Neuronal stem cell (in vitro differentiated cells): ENCODE data around the gene DNHD1.

Experiments used
- DNase-seq: peaks from one replicate; pipeline ENCODE4 v3.0.0-alpha.2; 2013; ENCODE audit warnings: low spot score
- H2AFZ ChIP-seq: one replicate; pipeline ENCODE4 v1.6.1; 2013; ENCODE audit warnings: mild to moderate bottlenecking, low read length, inconsistent platforms
- H2AK5ac ChIP-seq: 2 replicates; pipeline ENCODE4 v1.6.1; 2013; ENCODE audit warnings: low read depth, mild to moderate bottlenecking, inconsistent platforms, low read length, moderate library complexity, mixed read lengths
- H2BK120ac ChIP-seq: 2 replicates; pipeline ENCODE4 v1.6.1; 2013; ENCODE audit warnings: low read depth, mild to moderate bottlenecking, inconsistent platforms, low read length, moderate library complexity, mixed read lengths
- H2BK12ac ChIP-seq: one replicate; pipeline ENCODE4 v1.6.1; 2013; ENCODE audit warnings: low read length, inconsistent platforms
- H2BK15ac ChIP-seq: 2 replicates; pipeline ENCODE4 v1.6.1; 2013; ENCODE audit warnings: mild to moderate bottlenecking, low read length, inconsistent platforms, mixed read lengths
- H2BK5ac ChIP-seq: one replicate; pipeline ENCODE4 v1.6.1; 2013; ENCODE audit warnings: inconsistent platforms, mild to moderate bottlenecking, low read length, moderate library complexity
- H3K14ac ChIP-seq: one replicate; pipeline ENCODE4 v1.6.1; 2013; ENCODE audit warnings: low read length, inconsistent platforms
- H3K18ac ChIP-seq: 2 replicates; pipeline ENCODE4 v1.6.1; 2013; ENCODE audit warnings: low read length, inconsistent platforms
- H3K23ac ChIP-seq: 2 replicates; pipeline ENCODE4 v1.6.1; 2013; ENCODE audit warnings: low read depth, mild to moderate bottlenecking, mixed read lengths, low read length, inconsistent platforms; ENCODE audit not compliant: poor library complexity
- H3K27ac ChIP-seq: replicated peaks from 3 replicates; pipeline ENCODE4 v1.5.1; 2013; ENCODE audit warnings: low read length, inconsistent platforms
- H3K27me3 ChIP-seq, 3 experiments: 2 replicates each; pipeline ENCODE4 v1.6.1; 2013; ENCODE audit warnings: low read length in 3 of 3, mild to moderate bottlenecking in 2 of 3, inconsistent platforms in 1 of 3, low read depth in 1 of 3, mixed read lengths in 1 of 3, moderate library complexity in 1 of 3; ENCODE audit not compliant: control insufficient read depth in 3 of 3, insufficient read depth in 3 of 3
- H3K36me3 ChIP-seq, 2 donors: replicated peaks in 1 of 2; 2 replicates each; pipeline ENCODE4 v1.6.1; 2013; ENCODE audit warnings: low read length in 2 of 2; ENCODE audit not compliant: control insufficient read depth in 2 of 2, insufficient read depth in 2 of 2
- H3K4ac ChIP-seq: 2 replicates; pipeline ENCODE4 v1.6.1; 2013; ENCODE audit warnings: inconsistent platforms, mild to moderate bottlenecking, low read length, moderate library complexity
- H3K4me1 ChIP-seq, 2 donors: 1 replicate in 1 of 2; 2 replicates in 1 of 2; pipeline ENCODE4 v1.6.1; 2013; ENCODE audit warnings: low read length in 2 of 2, low read depth in 1 of 2; ENCODE audit not compliant: control insufficient read depth in 2 of 2, insufficient read depth in 1 of 2
- H3K4me2 ChIP-seq: one replicate; pipeline ENCODE4 v1.6.1; 2013; ENCODE audit warnings: mild to moderate bottlenecking, low read length, inconsistent platforms; ENCODE audit not compliant: insufficient read depth, poor library complexity, severe bottlenecking
- H3K4me3 ChIP-seq, 2 donors: 2 replicates each; pipeline ENCODE4 v1.5.1; 2013; ENCODE audit warnings: low read length in 2 of 2, mild to moderate bottlenecking in 2 of 2, inconsistent platforms in 1 of 2, moderate library complexity in 1 of 2
- H3K79me1 ChIP-seq: one replicate; pipeline ENCODE4 v1.6.1; 2013; ENCODE audit warnings: low read depth, mild to moderate bottlenecking, inconsistent platforms, low read length, moderate library complexity
- H3K9ac ChIP-seq: one replicate; pipeline ENCODE4 v1.6.1; 2013; ENCODE audit warnings: mild to moderate bottlenecking, low read depth, low read length, inconsistent platforms; ENCODE audit not compliant: poor library complexity
- H3K9me3 ChIP-seq, 2 donors: replicated peaks in 1 of 2; 2 replicates each; pipeline versions ENCODE3 to v1.6.1; 2013; ENCODE audit warnings: low read length in 2 of 2, mild to moderate bottlenecking in 2 of 2, inconsistent platforms in 1 of 2, low read depth in 1 of 2, mixed read lengths in 1 of 2, moderate library complexity in 1 of 2; ENCODE audit not compliant: control insufficient read depth in 2 of 2, insufficient read depth in 1 of 2
- H4K8ac ChIP-seq: one replicate; pipeline ENCODE4 v1.6.1; 2013; ENCODE audit warnings: low read depth, mild to moderate bottlenecking, inconsistent platforms, low read length, moderate library complexity
- H4K91ac ChIP-seq: one replicate; pipeline ENCODE4 v1.6.1; 2013; ENCODE audit warnings: low read length, low read depth, mild to moderate bottlenecking, inconsistent platforms; ENCODE audit not compliant: poor library complexity
- WGBS, 2 donors: extraction: QIAGEN DNeasy Blood & Tissue Kit; methylation state at CpG; one replicate each; pipeline ENCODE4 v1.1.7; 2013; ENCODE audit warnings: missing lambda C conversion rate in 2 of 2, mixed read lengths in 1 of 2; ENCODE audit not compliant: insufficient read length in 2 of 2, insufficient replicate concordance in 1 of 2; ENCODE audit errors: extremely low coverage in 2 of 2; 5-methylcytosine and 5-hydroxymethylcytosine counted together

Gene DNHD1

GRCh38 chr11:6584528-6584927 lies 87.4 kb downstream of the DNHD1 start:
- Histone ChIP-seq H2BK5ac (no peak overlapping the region), H3K4ac (no peak overlapping the region), H3K4me1 (peaks cover 0 to 2% of the 10 kb centered on the region in 2 donors), H4K91ac (no peak overlapping the region), H3K14ac (no peak overlapping the region), H3K79me1 (peaks cover 5% of the 10 kb centered on the region), H3K4me3 (no peak overlapping the region), H3K9me3 (peaks cover 8 to 23% of the 10 kb centered on the region in 2 donors), H2AFZ (no peak overlapping the region), H3K23ac (no peak overlapping the region), H3K4me2 (no peak overlapping the region), H3K9ac (no peak overlapping the region), H3K27ac (no peak overlapping the region), H2BK15ac (no peak overlapping the region), H3K18ac (no peak overlapping the region), H4K8ac (no peak overlapping the region), H2BK12ac (no peak overlapping the region), H3K27me3 (no peaks in the 10 kb centered on the region), H3K36me3 (peaks cover 0 to 4% of the 10 kb centered on the region in 2 donors), H2BK120ac (no peak overlapping the region), H2AK5ac (no peak overlapping the region)
- DNase-seq: no peak
- no CpG with 5 or more reads among the region's 4 CpGs for WGBS, 2 donors

DNA sequence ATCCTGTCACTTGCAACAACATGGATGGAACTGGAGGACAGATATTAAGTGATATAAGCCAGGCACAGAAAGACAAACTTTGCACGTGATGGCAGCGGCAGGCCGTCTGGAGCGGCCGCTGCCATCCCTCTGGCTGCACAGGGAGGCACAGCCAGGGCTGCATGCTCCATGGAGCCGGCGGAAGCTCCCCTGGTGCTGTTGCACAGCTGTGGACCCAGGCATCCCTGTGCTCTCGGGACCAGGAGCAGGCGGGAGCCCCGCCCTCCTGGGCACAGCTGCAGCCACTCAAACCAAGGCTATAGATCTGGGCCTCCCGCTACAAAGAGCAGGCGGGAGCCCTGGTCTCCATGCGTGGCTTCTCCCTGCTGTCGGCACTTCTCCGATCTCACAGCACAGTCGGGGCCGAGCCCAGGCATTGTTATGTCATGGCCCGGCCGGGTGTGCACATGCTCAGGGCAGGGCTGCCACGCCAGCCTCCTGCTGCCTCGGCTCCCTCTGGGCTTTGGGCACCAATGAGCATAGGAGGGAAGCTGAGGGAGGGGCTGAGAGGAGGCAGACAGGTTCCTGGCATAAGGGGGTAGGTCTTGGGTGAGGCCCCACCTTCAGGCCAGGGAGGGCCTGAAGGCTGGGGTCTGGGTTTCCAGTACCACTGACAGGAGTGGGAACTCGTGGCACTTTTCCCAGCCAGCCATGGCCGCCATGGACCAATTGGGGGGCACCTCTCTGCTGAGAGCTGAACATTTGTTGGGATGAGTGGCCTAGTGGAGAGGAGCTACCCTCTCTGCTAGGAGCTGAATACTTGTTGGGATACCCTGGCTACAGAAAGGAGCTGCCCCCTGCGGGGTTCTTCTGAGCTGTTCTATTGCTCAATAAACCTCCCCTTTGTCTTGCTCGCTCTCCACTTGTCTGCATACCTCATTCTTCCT lies 89.6 kb downstream of the DNHD1 start:
- H2BK15ac ChIP-seq: peak overlapping the region; percentile 85
- peak overlapping the region; percentile 90 for H3K18ac ChIP-seq
- WGBS, 2 donors: no CpG with 5 or more reads among the region's 25 CpGs
- peaks cover 4 to 23% of the 10 kb centered on the region in 2 donors for H3K9me3 ChIP-seq
- H2BK12ac ChIP-seq: peak overlapping the region; percentile 73
- no peak overlapping the region for H2AFZ ChIP-seq
- no peak overlapping the region for H3K14ac ChIP-seq
- peak overlapping the region; percentile 43 for H3K23ac ChIP-seq
- H3K4me3 ChIP-seq: peak overlapping the region in 1 of 2 donors; percentile 20
- peak overlapping the region; percentile 60 for H3K9ac ChIP-seq
- H4K8ac ChIP-seq: peak overlapping the region; percentile 65
- H3K4ac ChIP-seq: no peak overlapping the region
- peaks cover 5% of the 10 kb centered on the region for H3K79me1 ChIP-seq
- H3K27ac ChIP-seq: no peak overlapping the region
- H3K4me1 ChIP-seq: peaks cover 0 to 2% of the 10 kb centered on the region in 2 donors
- H3K27me3 ChIP-seq: no peaks in the 10 kb centered on the region
- H2BK120ac ChIP-seq: peak overlapping the region; percentile 47
- H2AK5ac ChIP-seq: no peak overlapping the region
- H3K36me3 ChIP-seq: peaks cover 0 to 15% of the 10 kb centered on the region in 2 donors
- DNase-seq: no peak
- H4K91ac ChIP-seq: peak overlapping the region; percentile 53
- peak overlapping the region; percentile 40 for H3K4me2 ChIP-seq
- H2BK5ac ChIP-seq: peak overlapping the region; percentile 75

GRCh38 chr11:6587360-6587953 lies 90.4 kb downstream of the DNHD1 start:
- peak overlapping the region; percentile 94 for H3K14ac ChIP-seq
- peak overlapping the region; percentile 90 for H3K18ac ChIP-seq
- H3K4me2 ChIP-seq: no peak overlapping the region

GRCh38 chr11:6588018-6588417 lies 90.9 kb downstream of the DNHD1 start:
- H3K14ac ChIP-seq: no peak overlapping the region
- no peak overlapping the region for H3K18ac ChIP-seq
- H2BK12ac ChIP-seq: no peak overlapping the region
- H4K91ac ChIP-seq: no peak overlapping the region
- no peaks in the 10 kb centered on the region for H3K27me3 ChIP-seq
- H3K9me3 ChIP-seq: peaks cover 4 to 23% of the 10 kb centered on the region in 2 donors
- H3K79me1 ChIP-seq: peaks cover 5% of the 10 kb centered on the region
- no peak overlapping the region for H3K9ac ChIP-seq
- no peak overlapping the region for H3K23ac ChIP-seq
- H3K4ac ChIP-seq: no peak overlapping the region
- no peak overlapping the region for H4K8ac ChIP-seq
- H2BK15ac ChIP-seq: no peak overlapping the region
- no peak overlapping the region for H3K27ac ChIP-seq
- H3K4me1 ChIP-seq: peaks cover 0 to 2% of the 10 kb centered on the region in 2 donors
- no peak overlapping the region for H2BK120ac ChIP-seq
- no CpG with 5 or more reads among the region's 1 CpG for WGBS, 2 donors
- peaks cover 0 to 27% of the 10 kb centered on the region in 2 donors for H3K36me3 ChIP-seq
- H3K4me3 ChIP-seq: no peak overlapping the region
- no peak for DNase-seq
- H2BK5ac ChIP-seq: no peak overlapping the region
- no peak overlapping the region for H2AK5ac ChIP-seq
- no peak overlapping the region for H2AFZ ChIP-seq
- no peak overlapping the region for H3K4me2 ChIP-seq

More at GRCh38 chr11:6587360-6587953, 90.4 kb downstream of the DNHD1 start:
- DNase-seq: no peak
- no peak overlapping the region for H2AFZ ChIP-seq
- H3K27ac ChIP-seq: no peak overlapping the region
- peaks cover 5% of the 10 kb centered on the region for H3K79me1 ChIP-seq
- peaks cover 4 to 23% of the 10 kb centered on the region in 2 donors for H3K9me3 ChIP-seq
- no peak overlapping the region for H3K23ac ChIP-seq
- peak overlapping the region; percentile 97 for H2BK12ac ChIP-seq
- peaks cover 0 to 23% of the 10 kb centered on the region in 2 donors for H3K36me3 ChIP-seq
- H2BK5ac ChIP-seq: peak overlapping the region; percentile 75
- peak overlapping the region; percentile 79 for H2AK5ac ChIP-seq
- H3K4ac ChIP-seq: peak overlapping the region; percentile 37
- no peak overlapping the region for H2BK120ac ChIP-seq
- H3K4me3 ChIP-seq: no peak overlapping the region
- peaks cover 0 to 2% of the 10 kb centered on the region in 2 donors for H3K4me1 ChIP-seq
- no peak overlapping the region for H4K91ac ChIP-seq
- H3K27me3 ChIP-seq: no peaks in the 10 kb centered on the region
- H2BK15ac ChIP-seq: peak overlapping the region; percentile 92
- H4K8ac ChIP-seq: peak overlapping the region; percentile 92
- no peak overlapping the region for H3K9ac ChIP-seq
- no CpG with 5 or more reads among the region's 11 CpGs for WGBS, 2 donors
